ENCODE measurements around the gene FAM13A. TPM values are rescaled to one million over a fixed set of nuclear protein-coding genes. Genes with fewer than 3 reads are reported as not detected.

Gene FAM13A
- total RNA-seq, 4 donors from 2014 or later, result 72.3 to 105 (median 90.0) TPM

DNA sequence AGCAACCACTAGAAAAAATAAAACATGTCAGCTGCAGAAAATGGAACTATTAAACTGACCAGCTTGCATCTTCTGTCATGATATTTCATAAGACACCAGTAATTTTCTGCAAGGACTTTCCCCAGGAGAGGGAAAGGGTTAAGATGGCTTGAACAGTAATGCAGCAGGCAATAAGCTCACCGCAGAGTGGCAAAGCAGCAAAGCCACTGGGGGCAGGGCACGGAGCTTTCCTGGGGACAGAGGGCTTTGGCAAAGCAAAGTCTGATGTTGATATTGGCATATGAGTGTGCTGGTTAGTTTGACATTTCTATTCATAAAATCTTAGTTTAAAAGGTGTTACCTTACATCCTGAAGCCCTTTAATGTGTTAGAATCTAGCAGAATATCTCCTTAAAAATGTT is 304.2 kb downstream of the FAM13A start:
- DNase-seq, result no peak
- Histone ChIP-seq H3K9me3 (no peaks in the 10 kb centered on the region), H3K4me3 (no peak overlapping the region), H3K36me3 (peaks cover 0 to 56% (median 0%) of the 10 kb centered on the region in 3 donors), H3K27ac (no peak overlapping the region), H3K27me3 (no peaks in the 10 kb centered on the region), H3K4me1 (peaks cover 0 to 8% (median 0%) of the 10 kb centered on the region in 4 donors)
- TF ChIP-seq POLR2A (IDR thresholded peaks at IDR 0.05), result no peak
- TF ChIP-seq, protein P1, sequence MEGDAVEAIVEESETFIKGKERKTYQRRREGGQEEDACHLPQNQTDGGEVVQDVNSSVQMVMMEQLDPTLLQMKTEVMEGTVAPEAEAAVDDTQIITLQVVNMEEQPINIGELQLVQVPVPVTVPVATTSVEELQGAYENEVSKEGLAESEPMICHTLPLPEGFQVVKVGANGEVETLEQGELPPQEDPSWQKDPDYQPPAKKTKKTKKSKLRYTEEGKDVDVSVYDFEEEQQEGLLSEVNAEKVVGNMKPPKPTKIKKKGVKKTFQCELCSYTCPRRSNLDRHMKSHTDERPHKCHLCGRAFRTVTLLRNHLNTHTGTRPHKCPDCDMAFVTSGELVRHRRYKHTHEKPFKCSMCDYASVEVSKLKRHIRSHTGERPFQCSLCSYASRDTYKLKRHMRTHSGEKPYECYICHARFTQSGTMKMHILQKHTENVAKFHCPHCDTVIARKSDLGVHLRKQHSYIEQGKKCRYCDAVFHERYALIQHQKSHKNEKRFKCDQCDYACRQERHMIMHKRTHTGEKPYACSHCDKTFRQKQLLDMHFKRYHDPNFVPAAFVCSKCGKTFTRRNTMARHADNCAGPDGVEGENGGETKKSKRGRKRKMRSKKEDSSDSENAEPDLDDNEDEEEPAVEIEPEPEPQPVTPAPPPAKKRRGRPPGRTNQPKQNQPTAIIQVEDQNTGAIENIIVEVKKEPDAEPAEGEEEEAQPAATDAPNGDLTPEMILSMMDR (IDR thresholded peaks at IDR 0.05), result no peak

DNA sequence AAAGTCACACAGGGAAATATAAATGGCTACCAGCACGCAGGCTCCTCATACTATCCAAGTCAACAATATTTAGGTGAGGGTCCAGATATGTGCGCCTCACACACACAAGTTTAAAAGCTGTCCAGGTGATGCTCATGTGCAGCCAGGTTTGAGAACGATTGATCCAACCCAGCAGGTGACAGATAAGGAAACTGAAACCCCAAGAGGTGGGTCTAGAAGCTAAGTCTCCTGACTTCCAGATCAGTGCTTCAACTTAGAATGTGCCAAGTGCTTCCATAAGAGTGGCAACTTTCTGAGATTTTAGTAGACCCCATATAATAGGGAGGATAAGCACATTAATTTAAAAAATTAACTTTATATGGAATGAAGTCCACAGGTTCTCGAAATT is 304.9 kb downstream of the FAM13A start:
- no peak for DNase-seq
- Histone ChIP-seq H3K27me3 (no peaks in the 10 kb centered on the region), H3K4me3 (no peak overlapping the region), H3K4me1 (peaks cover 0 to 8% (median 0%) of the 10 kb centered on the region in 4 donors), H3K36me3 (peaks cover 0 to 60% (median 0%) of the 10 kb centered on the region in 3 donors), H3K27ac (no peak overlapping the region), H3K9me3 (no peaks in the 10 kb centered on the region)
- no peak for TF ChIP-seq POLR2A (IDR thresholded peaks at IDR 0.05)
- TF ChIP-seq, protein P1 (IDR thresholded peaks at IDR 0.05), result no peak

DNA sequence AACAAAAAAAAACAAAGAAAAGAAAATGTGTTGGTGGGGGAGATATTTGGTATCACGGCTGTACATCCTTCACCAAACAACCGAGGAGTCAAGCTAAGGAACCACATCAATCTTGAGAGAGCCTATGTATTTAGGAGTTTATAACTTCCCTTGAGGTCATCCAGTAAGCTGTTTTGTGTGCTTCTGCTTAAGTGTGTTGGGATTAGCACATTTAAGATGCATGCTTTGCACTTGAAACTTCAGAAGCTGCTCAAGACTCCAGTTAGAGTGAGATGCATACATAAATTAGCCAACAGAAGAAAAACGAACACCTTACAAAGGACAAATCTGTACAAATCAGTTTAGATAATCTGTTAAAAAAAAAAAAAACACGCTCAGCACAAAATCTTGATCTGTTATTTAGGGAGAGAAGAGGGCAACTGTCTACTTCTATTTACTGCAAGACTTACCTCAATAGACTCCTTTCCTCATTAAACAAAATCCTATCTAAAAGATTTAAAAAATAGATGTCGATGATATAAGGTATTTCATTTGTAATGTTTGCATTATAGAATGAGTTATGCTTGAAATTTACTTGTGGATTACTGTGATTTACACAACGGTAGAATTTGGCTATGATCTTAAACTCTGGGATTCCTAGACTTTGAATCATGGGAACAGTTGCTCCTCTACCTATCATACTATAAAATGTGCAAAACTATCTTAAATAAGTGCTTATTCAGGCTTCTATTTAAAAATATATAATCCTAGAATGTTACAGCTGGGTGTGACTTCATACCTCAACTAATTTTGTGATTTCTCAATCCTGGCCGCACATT is 305.5 kb downstream of the FAM13A start:
- Histone ChIP-seq H3K27ac (no peak overlapping the region), H3K36me3 (peaks cover 0 to 66% (median 0%) of the 10 kb centered on the region in 3 donors), H3K27me3 (no peaks in the 10 kb centered on the region), H3K9me3 (no peaks in the 10 kb centered on the region), H3K4me1 (peaks cover 0 to 8% (median 0%) of the 10 kb centered on the region in 4 donors), H3K4me3 (no peak overlapping the region)
- no peak for DNase-seq
- TF ChIP-seq, protein P1 (IDR thresholded peaks at IDR 0.05), result no peak
- no peak for TF ChIP-seq POLR2A (IDR thresholded peaks at IDR 0.05)

DNA sequence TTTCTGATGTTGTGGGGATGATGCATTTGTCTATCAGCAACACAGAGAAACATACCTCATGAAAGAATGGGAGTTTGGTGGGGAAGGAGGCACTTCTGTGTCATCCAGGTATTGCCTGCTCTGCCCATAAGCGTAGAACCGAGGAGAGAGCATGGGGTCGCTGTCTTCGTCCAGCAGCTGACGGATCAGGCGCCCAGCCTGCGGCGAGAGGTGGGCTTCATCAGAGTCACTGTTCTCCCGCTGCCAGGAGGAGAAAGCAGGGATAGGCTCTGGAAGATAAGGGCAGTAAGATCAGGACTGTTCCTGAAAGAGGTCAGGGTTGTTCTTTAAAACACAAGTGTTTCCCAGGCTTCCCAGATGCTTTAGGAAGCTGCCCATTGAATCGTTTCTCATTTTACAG is 306.6 kb downstream of the FAM13A start:
- Histone ChIP-seq H3K9me3 (no peaks in the 10 kb centered on the region), H3K4me3 (no peak overlapping the region), H3K27me3 (no peaks in the 10 kb centered on the region), H3K36me3 (peaks cover 0 to 73% (median 0%) of the 10 kb centered on the region in 3 donors), H3K27ac (no peak overlapping the region), H3K4me1 (peaks cover 0 to 8% (median 0%) of the 10 kb centered on the region in 4 donors)
- no peak for TF ChIP-seq POLR2A (IDR thresholded peaks at IDR 0.05)
- TF ChIP-seq, protein P1 (IDR thresholded peaks at IDR 0.05), result no peak
- no peak for DNase-seq

DNA sequence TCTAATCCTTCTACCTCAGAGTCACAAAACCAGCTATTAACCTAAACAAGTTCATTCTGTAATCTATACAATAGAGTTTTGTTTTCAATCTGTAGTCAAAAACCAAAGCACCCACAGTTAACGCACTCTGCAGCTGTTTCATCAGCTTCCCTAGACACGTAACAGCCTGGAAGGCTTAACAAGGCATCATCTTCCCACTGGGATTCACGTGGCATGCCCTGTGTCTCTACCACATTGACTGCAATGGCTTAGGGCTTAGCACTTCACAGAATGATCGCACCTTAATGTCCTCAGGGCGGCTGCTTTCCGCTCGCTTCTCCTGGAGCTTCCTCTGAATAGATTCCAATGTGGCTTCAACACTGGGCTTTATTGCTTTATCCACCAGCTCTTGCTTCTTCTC is 309.6 kb downstream of the FAM13A start:
- peaks cover 0 to 76% (median 0%) of the 10 kb centered on the region in 3 donors for H3K36me3 ChIP-seq
- no peak overlapping the region for H3K27ac ChIP-seq
- H3K9me3 ChIP-seq, result no peaks in the 10 kb centered on the region
- TF ChIP-seq, protein P1 (IDR thresholded peaks at IDR 0.05), result no peak
- TF ChIP-seq POLR2A (IDR thresholded peaks at IDR 0.05), result no peak
- no peak for DNase-seq
- no peaks in the 10 kb centered on the region for H3K4me1 ChIP-seq
- H3K27me3 ChIP-seq, result no peaks in the 10 kb centered on the region
- H3K4me3 ChIP-seq, result no peak overlapping the region
